ENCODE measurements around the gene EFNA1. TPM values are rescaled to one million over a fixed set of nuclear protein-coding genes. Genes with fewer than 3 reads are reported as not detected.

EFNA1 gene
- total RNA-seq, 4 donors from 2014 or later, result 27.4 to 41.4 (median 34.0) TPM

DNA sequence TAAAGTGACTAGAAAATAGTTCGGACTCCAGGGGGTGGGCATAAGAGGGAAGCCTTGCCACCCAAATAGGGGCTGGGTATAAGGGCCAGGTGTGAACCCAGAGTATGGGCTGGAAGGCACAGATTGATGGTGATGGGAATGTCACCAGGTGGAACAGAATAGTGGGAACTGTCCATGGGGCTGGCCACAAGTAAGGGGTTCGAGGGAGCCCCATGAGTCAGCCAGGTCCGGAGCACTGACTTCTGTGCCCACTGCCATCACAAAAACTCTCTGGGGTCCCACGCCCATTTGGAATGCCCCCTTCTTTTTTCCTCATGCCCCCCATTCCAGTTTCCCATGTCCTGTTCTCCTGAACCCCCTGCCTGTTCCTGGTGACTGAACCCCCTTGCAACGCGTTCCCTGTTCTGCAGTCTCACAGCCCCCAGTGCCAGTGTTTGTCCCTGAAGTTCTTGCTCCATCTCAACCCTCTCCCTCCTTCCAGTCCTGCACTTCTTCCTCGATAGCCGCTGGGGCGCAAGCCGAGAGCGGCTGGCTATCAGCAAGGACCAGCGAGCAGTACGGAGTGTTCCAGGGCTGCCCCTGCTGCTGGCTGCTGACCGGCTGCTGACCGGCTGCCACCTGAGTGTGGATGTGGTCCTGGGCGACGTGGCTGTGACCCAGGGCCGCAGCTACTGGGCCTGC is 53.8 kb downstream of the EFNA1 start:
- TF ChIP-seq, protein P1, sequence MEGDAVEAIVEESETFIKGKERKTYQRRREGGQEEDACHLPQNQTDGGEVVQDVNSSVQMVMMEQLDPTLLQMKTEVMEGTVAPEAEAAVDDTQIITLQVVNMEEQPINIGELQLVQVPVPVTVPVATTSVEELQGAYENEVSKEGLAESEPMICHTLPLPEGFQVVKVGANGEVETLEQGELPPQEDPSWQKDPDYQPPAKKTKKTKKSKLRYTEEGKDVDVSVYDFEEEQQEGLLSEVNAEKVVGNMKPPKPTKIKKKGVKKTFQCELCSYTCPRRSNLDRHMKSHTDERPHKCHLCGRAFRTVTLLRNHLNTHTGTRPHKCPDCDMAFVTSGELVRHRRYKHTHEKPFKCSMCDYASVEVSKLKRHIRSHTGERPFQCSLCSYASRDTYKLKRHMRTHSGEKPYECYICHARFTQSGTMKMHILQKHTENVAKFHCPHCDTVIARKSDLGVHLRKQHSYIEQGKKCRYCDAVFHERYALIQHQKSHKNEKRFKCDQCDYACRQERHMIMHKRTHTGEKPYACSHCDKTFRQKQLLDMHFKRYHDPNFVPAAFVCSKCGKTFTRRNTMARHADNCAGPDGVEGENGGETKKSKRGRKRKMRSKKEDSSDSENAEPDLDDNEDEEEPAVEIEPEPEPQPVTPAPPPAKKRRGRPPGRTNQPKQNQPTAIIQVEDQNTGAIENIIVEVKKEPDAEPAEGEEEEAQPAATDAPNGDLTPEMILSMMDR (IDR thresholded peaks at IDR 0.05), result no peak
- TF ChIP-seq EP300 (IDR thresholded peaks at IDR 0.05) (no peak), POLR2A (IDR thresholded peaks at IDR 0.05) (no peak)
- 89 to 96% methylated on average over 16 of the region's 18 CpGs for WGBS, 2 donors

DNA sequence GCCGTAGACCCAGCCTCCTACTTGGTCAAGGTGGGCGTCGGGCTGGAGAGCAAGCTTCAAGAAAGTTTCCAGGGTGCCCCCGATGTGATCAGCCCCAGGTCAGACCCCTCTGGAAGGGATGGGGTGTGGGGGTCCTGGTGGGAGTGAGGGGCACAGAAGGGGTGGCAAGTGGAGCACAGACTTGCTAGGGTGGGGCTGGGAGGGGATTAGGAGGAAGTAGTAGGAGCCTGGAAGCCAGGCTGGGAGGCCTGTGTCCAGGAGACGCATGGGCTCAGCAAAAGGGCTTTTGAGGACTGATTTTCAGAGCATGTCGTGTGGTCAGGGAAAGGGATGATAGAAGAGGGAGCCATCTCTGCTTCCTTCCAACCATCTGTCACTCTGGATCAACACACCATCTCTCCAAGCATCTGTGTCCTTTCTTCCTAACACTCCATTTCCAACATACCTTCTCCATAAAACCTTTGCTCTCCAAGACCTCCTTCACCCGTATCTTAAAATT is 54.4 kb downstream of the EFNA1 start:
- Histone ChIP-seq H3K36me3 (peaks cover 0 to 8% (median 0%) of the 10 kb centered on the region in 3 donors), H3K4me3 (no peak overlapping the region), H3K27ac (no peak overlapping the region), H3K4me1 (peaks cover 0 to 44% (median 16%) of the 10 kb centered on the region in 4 donors), H3K9me3 (no peaks in the 10 kb centered on the region), H3K27me3 (no peaks in the 10 kb centered on the region)
- WGBS, 2 donors, result 93 to 95% methylated on average over 7 of the region's 7 CpGs
- DNase-seq (ENCODE audit: low spot score in 2 of 2), result no peak
- TF ChIP-seq, protein P1 (IDR thresholded peaks at IDR 0.05), result no peak
- no peak for TF ChIP-seq POLR2A (IDR thresholded peaks at IDR 0.05)
- no peak for TF ChIP-seq EP300 (IDR thresholded peaks at IDR 0.05)

More for the DNA sequence above, 53.8 kb downstream of the EFNA1 start:
- no peaks in the 10 kb centered on the region for H3K9me3 ChIP-seq
- H3K36me3 ChIP-seq, result peaks cover 0 to 8% (median 0%) of the 10 kb centered on the region in 3 donors
- H3K4me3 ChIP-seq, result no peak overlapping the region
- DNase-seq (ENCODE audit: low spot score in 2 of 2), result peak in 1 of 2 donors; percentile 10
- H3K27ac ChIP-seq, result no peak overlapping the region
- no peaks in the 10 kb centered on the region for H3K27me3 ChIP-seq
- H3K4me1 ChIP-seq, result peaks cover 0 to 44% (median 19%) of the 10 kb centered on the region in 4 donors

DNA sequence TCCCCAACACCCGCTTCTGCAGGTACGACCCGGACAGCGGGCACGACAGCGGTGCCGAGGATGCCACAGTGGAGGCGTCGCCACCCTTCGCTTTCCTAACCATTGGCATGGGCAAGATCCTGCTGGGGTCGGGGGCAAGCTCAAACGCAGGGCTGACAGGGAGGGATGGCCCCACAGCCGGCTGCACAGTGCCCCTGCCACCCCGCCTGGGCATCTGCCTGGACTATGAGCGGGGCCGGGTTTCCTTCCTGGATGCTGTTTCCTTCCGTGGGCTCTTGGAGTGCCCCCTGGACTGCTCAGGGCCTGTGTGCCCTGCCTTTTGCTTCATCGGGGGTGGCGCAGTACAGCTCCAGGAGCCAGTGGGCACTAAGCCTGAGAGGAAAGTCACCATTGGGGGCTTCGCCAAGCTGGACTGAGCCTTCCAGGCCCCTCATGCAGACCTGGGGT is 56.1 kb downstream of the EFNA1 start:
- peaks cover 0 to 8% (median 0%) of the 10 kb centered on the region in 3 donors for H3K36me3 ChIP-seq
- TF ChIP-seq POLR2A (IDR thresholded peaks at IDR 0.05) (no peak), EP300 (IDR thresholded peaks at IDR 0.05) (no peak)
- TF ChIP-seq, protein P1 (IDR thresholded peaks at IDR 0.05), result no peak

DNA sequence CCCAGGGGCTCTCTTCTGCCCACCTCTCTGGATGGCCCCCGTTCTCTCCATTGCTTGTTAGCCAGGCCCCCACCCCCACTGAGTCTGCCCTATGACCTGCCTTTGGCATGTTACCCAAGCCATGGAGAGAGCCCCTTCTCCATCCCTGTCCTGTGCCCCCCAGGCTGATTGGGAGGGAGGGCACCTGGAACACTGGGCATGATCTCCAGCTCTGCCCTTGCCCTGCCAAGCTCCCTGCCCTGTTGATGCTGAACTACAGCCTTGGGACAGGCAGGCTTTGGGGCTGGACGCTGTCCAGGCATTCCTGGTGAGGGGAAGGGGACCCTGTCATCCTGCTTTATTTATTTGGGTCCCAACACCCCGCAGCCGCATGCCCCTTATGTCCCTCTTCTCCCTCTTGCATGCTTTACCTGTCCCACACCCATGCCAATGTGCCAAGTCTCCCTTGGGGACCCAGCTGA is 56.7 kb downstream of the EFNA1 start:
- H3K4me1 ChIP-seq, result peaks cover 0 to 26% (median 8%) of the 10 kb centered on the region in 4 donors
- DNase-seq (ENCODE audit: low spot score in 2 of 2), result no peak
- H3K9me3 ChIP-seq, result no peaks in the 10 kb centered on the region
- TF ChIP-seq POLR2A (IDR thresholded peaks at IDR 0.05) (no peak), EP300 (IDR thresholded peaks at IDR 0.05) (no peak)
- TF ChIP-seq, protein P1 (IDR thresholded peaks at IDR 0.05), result no peak
- peak overlapping the region in 2 of 4 donors; percentile 50 to 73 for H3K27ac ChIP-seq
- no peak overlapping the region for H3K4me3 ChIP-seq
- no peaks in the 10 kb centered on the region for H3K27me3 ChIP-seq
- WGBS, 2 donors, result 84 to 96% methylated on average over 4 of the region's 4 CpGs
- peaks cover 0 to 8% (median 0%) of the 10 kb centered on the region in 3 donors for H3K36me3 ChIP-seq

More for the DNA sequence above, 56.1 kb downstream of the EFNA1 start:
- 86 to 87% methylated on average over 19 of the region's 20 CpGs for WGBS, 2 donors
- no peaks in the 10 kb centered on the region for H3K9me3 ChIP-seq
- no peak for DNase-seq (ENCODE audit: low spot score in 2 of 2)
- H3K27me3 ChIP-seq, result no peaks in the 10 kb centered on the region
- H3K4me1 ChIP-seq, result peaks cover 0 to 32% (median 11%) of the 10 kb centered on the region in 4 donors
- H3K27ac ChIP-seq, result no peak overlapping the region
- H3K4me3 ChIP-seq, result no peak overlapping the region

Small RNAs within 50 kb of the gene (small RNA-seq; reads per million reads assigned to genes)
- gene HMGN2P18, result not detected
- gene RF00019, result not detected

Other genes starting within 250 kb of the EFNA1 start
- gene PMVK, start 191.2 kb upstream of the EFNA1 start, total RNA-seq, result 10 to 100 TPM in 3 of 4 donors, 1 to 10 TPM in 1; 9.0 to 19.8 (median 15.6) TPM
- gene PBXIP1, start 171.8 kb upstream of the EFNA1 start, total RNA-seq, result 100 to 1,000 TPM in 2 of 4 donors, 10 to 100 TPM in 2; 52.5 to 120 (median 97.9) TPM
- 10 to 100 TPM; 18.6 to 24.3 (median 23.5) TPM for gene PYGO2, start 166.1 kb upstream of the EFNA1 start, total RNA-seq
- gene SHC1, start 157.1 kb upstream of the EFNA1 start, total RNA-seq, result 100 to 1,000 TPM in 2 of 4 donors, 10 to 100 TPM in 2; 82.9 to 168 (median 101) TPM
- 10 to 100 TPM; 35.2 to 40.5 (median 37.3) TPM for gene CKS1B, start 153.2 kb upstream of the EFNA1 start, total RNA-seq
- 10 to 100 TPM; 17.4 to 33.6 (median 23.6) TPM for gene FLAD1, start 144.5 kb upstream of the EFNA1 start, total RNA-seq
- 1 to 10 TPM in 1 of 4 donors, not detected in 3; 1.5 TPM for gene LENEP, start 134.3 kb upstream of the EFNA1 start, total RNA-seq
- gene ZBTB7B, start 125.1 kb upstream of the EFNA1 start, total RNA-seq, result 10 to 100 TPM; 44.6 to 53.4 (median 49.5) TPM
- gene DCST2, start 94.1 kb upstream of the EFNA1 start, total RNA-seq, result 1 to 10 TPM in 3 of 4 donors, under 1 TPM in 1; 0.90 to 4.2 (median 1.7) TPM
- 1 to 10 TPM in 1 of 4 donors, under 1 TPM in 2, not detected in 1; 0.21 to 3.5 (median 0.90) TPM for gene DCST1, start 94.1 kb upstream of the EFNA1 start, total RNA-seq
- gene ADAM15, start 76.6 kb upstream of the EFNA1 start, total RNA-seq, result 100 to 1,000 TPM; 111 to 202 (median 168) TPM
- 1 to 10 TPM in 3 of 4 donors, under 1 TPM in 1; 0.87 to 4.2 (median 1.8) TPM for gene EFNA4, start 64.1 kb upstream of the EFNA1 start, total RNA-seq
- 1 to 10 TPM in 2 of 4 donors, under 1 TPM in 1, not detected in 1; 0.63 to 1.2 (median 1.2) TPM for gene EFNA3, start 49.0 kb upstream of the EFNA1 start, total RNA-seq
- gene SLC50A1, start 8.0 kb downstream of the EFNA1 start, total RNA-seq, result 10 to 100 TPM in 3 of 4 donors, 1 to 10 TPM in 1; 5.7 to 33.9 (median 14.9) TPM
- 100 to 1,000 TPM in 2 of 4 donors, 10 to 100 TPM in 2; 74.7 to 115 (median 95.6) TPM for gene DPM3, start 12.7 kb downstream of the EFNA1 start, total RNA-seq
- 100 to 1,000 TPM; 102 to 167 (median 146) TPM for gene KRTCAP2, start 45.4 kb downstream of the EFNA1 start, total RNA-seq
- 10 to 100 TPM in 2 of 4 donors, 1 to 10 TPM in 2; 6.0 to 20.4 (median 12.7) TPM for gene TRIM46, start 46.0 kb downstream of the EFNA1 start, total RNA-seq
- 100 to 1,000 TPM in 1 of 4 donors, 10 to 100 TPM in 3; 33.9 to 119 (median 52.6) TPM for gene THBS3, start 80.0 kb downstream of the EFNA1 start, total RNA-seq
- gene MTX1, start 80.8 kb downstream of the EFNA1 start, total RNA-seq, result 10 to 100 TPM; 30.1 to 50.7 (median 35.3) TPM
- 10 to 100 TPM; 22.7 to 42.0 (median 26.6) TPM for gene ENTREP3, start 127.6 kb downstream of the EFNA1 start, total RNA-seq
- 10 to 100 TPM; 54.5 to 91.1 (median 65.2) TPM for gene SCAMP3, start 134.5 kb downstream of the EFNA1 start, total RNA-seq
- 10 to 100 TPM; 41.0 to 70.6 (median 52.3) TPM for gene CLK2, start 145.6 kb downstream of the EFNA1 start, total RNA-seq
- gene HCN3, start 149.6 kb downstream of the EFNA1 start, total RNA-seq, result 1 to 10 TPM; 1.7 to 2.7 (median 2.4) TPM
- under 1 TPM in 3 of 4 donors, not detected in 1; 0.20 to 0.66 (median 0.21) TPM for gene PKLR, start 173.6 kb downstream of the EFNA1 start, total RNA-seq
- 100 to 1,000 TPM in 3 of 4 donors, 10 to 100 TPM in 1; 88.2 to 143 (median 125) TPM for gene FDPS, start 181.0 kb downstream of the EFNA1 start, total RNA-seq
- gene RUSC1, start 193.0 kb downstream of the EFNA1 start, total RNA-seq, result 10 to 100 TPM; 22.2 to 36.0 (median 26.5) TPM